Astrocyte (in vitro differentiated cells and primary cell): Measurements from ENCODE around the gene RNF217. TPM values are rescaled to one million over a fixed set of nuclear protein-coding genes. Genes with fewer than 3 reads are reported as not detected.
A peak's percentile ranks its signal among the peaks of the same experiment; 100 is the strongest.

Experiments
- DNase-seq: peaks from one replicate; pipeline ENCODE4 v3.0.0-alpha.2; 2010; ENCODE audit warnings: low read depth
- FAIRE-seq: peaks from 2 replicates; lab custom pipeline; 2011; peaks lifted over from hg19 to GRCh38; lab: Jason Lieb, UNC
- H2AFZ ChIP-seq: 2 replicates; pipeline ENCODE4 v1.6.0; 2012; ENCODE audit warnings: low read depth, low read length, inconsistent platforms
- H3K27ac ChIP-seq: 2 replicates; pipeline ENCODE4 v1.5.1; 2011; ENCODE audit warnings: low read depth, low read length, inconsistent platforms
- H3K27me3 ChIP-seq: 2 replicates; pipeline ENCODE4 v1.6.0; 2011; ENCODE audit warnings: low read length, inconsistent platforms; ENCODE audit not compliant: insufficient read depth
- H3K36me3 ChIP-seq: 2 replicates; pipeline ENCODE4 v1.5.1; 2011; ENCODE audit warnings: low read length, inconsistent platforms; ENCODE audit not compliant: insufficient read depth
- H3K4me1 ChIP-seq: 2 replicates; pipeline ENCODE4 v1.5.1; 2011; ENCODE audit warnings: low read length, inconsistent platforms; ENCODE audit not compliant: insufficient read depth
- H3K4me2 ChIP-seq: 2 replicates; pipeline ENCODE4 v1.6.0; 2012; ENCODE audit warnings: low read length, inconsistent platforms
- H3K4me3 ChIP-seq: 2 replicates; pipeline ENCODE4 v1.5.1; 2011; ENCODE audit warnings: low read depth, mild to moderate bottlenecking, low read length, inconsistent platforms; ENCODE audit not compliant: insufficient read depth
- H3K79me2 ChIP-seq: 2 replicates; pipeline ENCODE4 v1.6.0; 2012; ENCODE audit warnings: mild to moderate bottlenecking, low read length, inconsistent platforms; ENCODE audit not compliant: insufficient read depth
- H3K9ac ChIP-seq: 2 replicates; pipeline ENCODE4 v1.6.0; 2012; ENCODE audit warnings: mild to moderate bottlenecking, low read length, inconsistent platforms
- H3K9me3 ChIP-seq: 2 replicates; pipeline ENCODE4 v1.5.1; 2012; ENCODE audit warnings: low read depth, mild to moderate bottlenecking, low read length, inconsistent platforms; ENCODE audit not compliant: insufficient read depth
- H4K20me1 ChIP-seq: 2 replicates; pipeline ENCODE4 v1.6.0; 2012; ENCODE audit warnings: low read length, inconsistent platforms; ENCODE audit not compliant: insufficient read depth
- H3K27ac Mint-ChIP-seq: one replicate; pipeline ENCODE4 v1.8.0; 2021; ENCODE audit warnings: mild to moderate bottlenecking, mixed read lengths; ENCODE audit not compliant: unreplicated experiment
- H3K27me3 Mint-ChIP-seq: one replicate; pipeline ENCODE4 v1.8.0; 2021; ENCODE audit warnings: low read depth, mixed read lengths; ENCODE audit not compliant: unreplicated experiment
- H3K36me3 Mint-ChIP-seq: one replicate; pipeline ENCODE4 v1.8.0; 2021; ENCODE audit warnings: low read depth, mixed read lengths; ENCODE audit not compliant: unreplicated experiment
- H3K4me1 Mint-ChIP-seq: one replicate; pipeline ENCODE4 v1.8.0; 2021; ENCODE audit warnings: low read depth, mixed read lengths; ENCODE audit not compliant: unreplicated experiment
- H3K4me3 Mint-ChIP-seq: one replicate; pipeline ENCODE4 v1.8.0; 2021; ENCODE audit warnings: mild to moderate bottlenecking, moderate library complexity, mixed read lengths; ENCODE audit not compliant: unreplicated experiment
- H3K9me3 Mint-ChIP-seq: one replicate; pipeline ENCODE4 v1.8.0; 2021; ENCODE audit warnings: mild to moderate bottlenecking, mixed read lengths; ENCODE audit not compliant: unreplicated experiment
- CTCF ChIP-seq: IDR thresholded peaks from 2 replicates; pipeline ENCODE4 v1.5.1; 2011; ENCODE audit warnings: low read depth, mild to moderate bottlenecking, inconsistent platforms, low read length, moderate library complexity; ENCODE audit not compliant: insufficient read depth
- EZH2 ChIP-seq: IDR thresholded peaks from 2 replicates; pipeline ENCODE4 v1.6.1; 2012; ENCODE audit warnings: mild to moderate bottlenecking, low read length, inconsistent platforms; ENCODE audit not compliant: insufficient read depth
- total RNA-seq: library from RNA; stranded (reverse); gene quantifications from 2 replicates; pipeline ENCODE4 v1.2.1, GENCODE V29; 2021

Gene RNF217
- total RNA-seq, 1 donor from 2014 or later, result 49.4 TPM

GRCh38 chr6:124943658-124944057 lies 18.6 kb upstream of the RNF217 start:
- Histone ChIP-seq H3K4me2 (no peak overlapping the region), H2AFZ (no peak overlapping the region), H3K79me2 (no peaks in the 10 kb centered on the region), H3K27ac (no peak overlapping the region), H3K4me1 (peaks cover 7% of the 10 kb centered on the region), H4K20me1 (no peaks in the 10 kb centered on the region), H3K9ac (no peak overlapping the region), H3K4me3 (no peak overlapping the region), H3K27me3 (no peaks in the 10 kb centered on the region), H3K36me3 (no peaks in the 10 kb centered on the region), H3K9me3 (no peaks in the 10 kb centered on the region)
- DNase-seq, result no peak
- Mint-ChIP-seq H3K9me3 (no peaks in the 10 kb centered on the region), H3K27me3 (no peaks in the 10 kb centered on the region), H3K4me3 (no peak overlapping the region), H3K27ac (no peak overlapping the region), H3K36me3 (no peaks in the 10 kb centered on the region), H3K4me1 (no peaks in the 10 kb centered on the region)
- FAIRE-seq, result no peak
- TF ChIP-seq EZH2 (no peak), CTCF (no peak)

- no peak for TF ChIP-seq EZH2
- no peak for TF ChIP-seq CTCF
- Histone ChIP-seq H3K9me3 (no peaks in the 10 kb centered on the region), H3K4me1 (peaks cover 12% of the 10 kb centered on the region), H3K27ac (no peak overlapping the region), H3K36me3 (no peaks in the 10 kb centered on the region), H3K79me2 (no peaks in the 10 kb centered on the region), H3K27me3 (no peaks in the 10 kb centered on the region), H3K9ac (no peak overlapping the region), H4K20me1 (no peaks in the 10 kb centered on the region), H3K4me2 (peak overlapping the region; percentile 29), H3K4me3 (no peak overlapping the region), H2AFZ (no peak overlapping the region)
- peak; percentile 48 for DNase-seq
- H3K27me3 Mint-ChIP-seq, result no peaks in the 10 kb centered on the region
- no peaks in the 10 kb centered on the region for H3K9me3 Mint-ChIP-seq
- H3K27ac Mint-ChIP-seq, result no peak overlapping the region
- H3K4me3 Mint-ChIP-seq, result no peak overlapping the region
- no peak for FAIRE-seq
- no peaks in the 10 kb centered on the region for H3K36me3 Mint-ChIP-seq
- H3K4me1 Mint-ChIP-seq, result no peaks in the 10 kb centered on the region
Observed at GRCh38 chr6:124947971-124948451, 14.2 kb upstream of the RNF217 start.

- no peaks in the 10 kb centered on the region for H3K4me1 Mint-ChIP-seq
- no peaks in the 10 kb centered on the region for H3K79me2 ChIP-seq
- H3K9ac ChIP-seq, result no peak overlapping the region
- no peak overlapping the region for H3K4me2 ChIP-seq
- FAIRE-seq, result no peak
- no peaks in the 10 kb centered on the region for H3K27me3 ChIP-seq
- H2AFZ ChIP-seq, result no peak overlapping the region
- no peaks in the 10 kb centered on the region for H3K9me3 ChIP-seq
- no peak overlapping the region for H3K4me3 ChIP-seq
- no peak overlapping the region for H3K27ac Mint-ChIP-seq
- no peaks in the 10 kb centered on the region for H3K9me3 Mint-ChIP-seq
- no peak overlapping the region for H3K4me3 Mint-ChIP-seq
- H4K20me1 ChIP-seq, result no peaks in the 10 kb centered on the region
- no peak overlapping the region for H3K27ac ChIP-seq
- no peak for TF ChIP-seq EZH2
- no peak for TF ChIP-seq CTCF
- no peak for DNase-seq
- no peaks in the 10 kb centered on the region for H3K36me3 ChIP-seq
- H3K4me1 ChIP-seq, result peaks cover 12% of the 10 kb centered on the region
- no peaks in the 10 kb centered on the region for H3K36me3 Mint-ChIP-seq
- no peaks in the 10 kb centered on the region for H3K27me3 Mint-ChIP-seq
Observed at GRCh38 chr6:124949706-124950105, 12.5 kb upstream of the RNF217 start.
